Measurements from ENCODE around the gene CIZ1.

The CIZ1 gene

GRCh38 chr9:128225770-128226411, 34.5 kb upstream of the CIZ1 start:
- no peak for FAIRE-seq
- DNase-seq (ENCODE audit: insufficient read length, low spot score) = no peak
- no peak for TF ChIP-seq CTCF (IDR thresholded peaks at IDR 0.05; ENCODE audit: insufficient read depth, missing control alignments)

- no peak for TF ChIP-seq CTCF (IDR thresholded peaks at IDR 0.05; ENCODE audit: insufficient read depth, missing control alignments)
- DNase-seq (ENCODE audit: insufficient read length, low spot score) (no peak), FAIRE-seq (no peak)
Observed at GRCh38 chr9:128224877-128225276, 33.5 kb upstream of the CIZ1 start.

- no peak for TF ChIP-seq CTCF (IDR thresholded peaks at IDR 0.05; ENCODE audit: insufficient read depth, missing control alignments)
- DNase-seq (ENCODE audit: insufficient read length, low spot score) = no peak
- FAIRE-seq = no peak
Observed at GRCh38 chr9:128222880-128223670, 31.7 kb upstream of the CIZ1 start.

GRCh38 chr9:128222026-128222425, 30.7 kb upstream of the CIZ1 start:
- no peak for FAIRE-seq
- DNase-seq (ENCODE audit: insufficient read length, low spot score) = no peak
- TF ChIP-seq CTCF (IDR thresholded peaks at IDR 0.05; ENCODE audit: insufficient read depth, missing control alignments) = no peak

GRCh38 chr9:128219831-128220230, 28.5 kb upstream of the CIZ1 start:
- TF ChIP-seq CTCF (IDR thresholded peaks at IDR 0.05; ENCODE audit: insufficient read depth, missing control alignments) = no peak
- no peak for FAIRE-seq
- no peak for DNase-seq (ENCODE audit: insufficient read length, low spot score)

GRCh38 chr9:128218518-128219389, 27.4 kb upstream of the CIZ1 start:
- no peak for TF ChIP-seq CTCF (IDR thresholded peaks at IDR 0.05; ENCODE audit: insufficient read depth, missing control alignments)
- DNase-seq (ENCODE audit: insufficient read length, low spot score) (peak; percentile 74), FAIRE-seq (no peak)

All from D721Med (cell line).